Measurements from ENCODE around the gene KLF6.

The KLF6 gene

DNA sequence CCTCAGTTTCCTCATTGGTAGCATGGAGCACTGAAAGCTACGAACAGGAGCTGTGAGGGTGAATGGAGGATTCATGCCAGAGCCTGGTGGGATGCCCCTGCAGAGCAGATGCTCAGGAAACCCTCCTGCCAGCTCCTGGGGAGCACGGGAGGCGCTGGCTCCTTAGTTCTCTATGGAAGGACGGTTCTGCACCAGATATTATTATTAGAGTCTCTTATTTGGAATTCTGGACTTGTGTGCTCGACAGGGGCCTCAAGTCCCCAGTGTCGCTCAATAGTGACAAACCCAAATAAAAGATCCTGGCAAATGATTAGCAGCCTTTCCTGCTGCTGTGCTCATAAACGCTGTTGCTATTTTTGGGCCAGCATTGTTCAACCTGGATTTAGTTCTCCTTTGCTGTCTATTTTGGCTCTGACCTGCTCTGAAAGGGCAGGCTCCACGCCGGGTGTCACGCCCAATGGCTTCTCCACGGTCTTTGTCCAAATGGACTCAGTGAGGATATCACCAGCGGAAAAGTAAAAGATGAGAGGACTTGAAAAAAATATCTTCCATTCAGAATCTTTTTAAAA, 23.0 kb upstream of the KLF6 start:
- H3K79me2 ChIP-seq (ENCODE audit: insufficient read depth, low read length) = no peaks in the 10 kb centered on the region
- no peak overlapping the region for H3K9ac ChIP-seq (ENCODE audit: low read length)
- H4K20me1 ChIP-seq (ENCODE audit: low read depth, low read length) = no peaks in the 10 kb centered on the region
- no peaks in the 10 kb centered on the region for H3K36me3 ChIP-seq (ENCODE audit: low read length)
- no peaks in the 10 kb centered on the region for H3K9me2 ChIP-seq (replicated peaks; ENCODE audit: insufficient read depth, low read length)
- H2AFZ ChIP-seq (ENCODE audit: low read depth, low read length, severe bottlenecking) = no peak overlapping the region
- H3K4me2 ChIP-seq (ENCODE audit: low read depth, low read length, poor library complexity, severe bottlenecking) = no peak overlapping the region
- H3K27ac ChIP-seq (ENCODE audit: low read depth, low read length) = no peak overlapping the region
- H3F3A ChIP-seq (ENCODE audit: insufficient read depth) = no peaks in the 10 kb centered on the region
- TF ChIP-seq, protein P1, sequence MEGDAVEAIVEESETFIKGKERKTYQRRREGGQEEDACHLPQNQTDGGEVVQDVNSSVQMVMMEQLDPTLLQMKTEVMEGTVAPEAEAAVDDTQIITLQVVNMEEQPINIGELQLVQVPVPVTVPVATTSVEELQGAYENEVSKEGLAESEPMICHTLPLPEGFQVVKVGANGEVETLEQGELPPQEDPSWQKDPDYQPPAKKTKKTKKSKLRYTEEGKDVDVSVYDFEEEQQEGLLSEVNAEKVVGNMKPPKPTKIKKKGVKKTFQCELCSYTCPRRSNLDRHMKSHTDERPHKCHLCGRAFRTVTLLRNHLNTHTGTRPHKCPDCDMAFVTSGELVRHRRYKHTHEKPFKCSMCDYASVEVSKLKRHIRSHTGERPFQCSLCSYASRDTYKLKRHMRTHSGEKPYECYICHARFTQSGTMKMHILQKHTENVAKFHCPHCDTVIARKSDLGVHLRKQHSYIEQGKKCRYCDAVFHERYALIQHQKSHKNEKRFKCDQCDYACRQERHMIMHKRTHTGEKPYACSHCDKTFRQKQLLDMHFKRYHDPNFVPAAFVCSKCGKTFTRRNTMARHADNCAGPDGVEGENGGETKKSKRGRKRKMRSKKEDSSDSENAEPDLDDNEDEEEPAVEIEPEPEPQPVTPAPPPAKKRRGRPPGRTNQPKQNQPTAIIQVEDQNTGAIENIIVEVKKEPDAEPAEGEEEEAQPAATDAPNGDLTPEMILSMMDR (IDR thresholded peaks at IDR 0.05; ENCODE audit: insufficient read depth, low read length, poor library complexity, severe bottlenecking) = no peak
- TF ChIP-seq EZH2phosphoT487 (conservative IDR thresholded peaks at IDR 0.05; ENCODE audit: low read length) = no peak
- no peaks in the 10 kb centered on the region for H3K9me3 ChIP-seq (ENCODE audit: insufficient read depth, low read length)
- H3K27me3 ChIP-seq (ENCODE audit: low read length) = no peaks in the 10 kb centered on the region
- H3K4me3 ChIP-seq (ENCODE audit: insufficient read depth, low read length, poor library complexity, severe bottlenecking) = no peak overlapping the region

DNA sequence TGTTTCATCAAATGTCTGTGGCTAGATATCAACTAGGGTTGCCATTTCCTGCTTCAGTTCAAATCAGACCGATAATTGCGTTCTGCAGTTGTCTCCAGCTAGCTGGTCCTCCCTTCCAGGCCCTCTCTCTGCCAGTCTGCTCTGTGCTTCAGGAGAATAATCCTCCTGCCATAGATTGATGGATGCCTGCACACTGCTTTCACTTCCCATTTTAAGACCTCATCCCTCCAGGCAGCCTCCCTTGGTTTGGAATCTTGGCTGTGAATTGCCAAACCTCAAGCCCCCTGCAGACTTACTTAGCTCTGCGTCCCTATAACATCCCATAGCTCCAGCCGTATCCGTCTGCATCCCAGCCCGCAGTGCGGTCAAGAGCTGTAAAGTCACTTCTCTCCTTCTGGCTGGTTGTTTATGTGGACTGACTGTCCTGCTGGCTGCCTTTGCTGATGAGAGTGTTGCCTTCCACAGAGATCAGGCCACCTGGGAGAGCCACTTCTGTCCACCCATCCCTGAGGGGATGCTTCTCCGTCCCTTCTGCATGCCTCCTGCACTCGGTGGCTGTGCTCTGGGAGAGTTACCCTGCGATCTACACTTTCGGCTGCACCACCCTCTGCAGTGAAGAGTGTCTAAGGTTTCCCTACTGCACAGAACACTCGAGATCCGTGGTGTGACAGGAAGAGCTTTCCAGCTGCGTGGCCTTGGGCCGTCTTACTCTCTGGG, 22.4 kb upstream of the KLF6 start:
- Histone ChIP-seq H3K36me3 (ENCODE audit: low read length) (no peaks in the 10 kb centered on the region), H3F3A (ENCODE audit: insufficient read depth) (no peaks in the 10 kb centered on the region), H3K9me2 (replicated peaks; ENCODE audit: insufficient read depth, low read length) (no peaks in the 10 kb centered on the region), H3K4me3 (ENCODE audit: insufficient read depth, low read length, poor library complexity, severe bottlenecking) (no peak overlapping the region), H4K20me1 (ENCODE audit: low read depth, low read length) (no peaks in the 10 kb centered on the region), H3K9ac (ENCODE audit: low read length) (no peak overlapping the region), H3K9me3 (ENCODE audit: insufficient read depth, low read length) (no peaks in the 10 kb centered on the region), H2AFZ (ENCODE audit: low read depth, low read length, severe bottlenecking) (no peak overlapping the region), H3K27ac (ENCODE audit: low read depth, low read length) (no peak overlapping the region), H3K79me2 (ENCODE audit: insufficient read depth, low read length) (no peaks in the 10 kb centered on the region), H3K27me3 (ENCODE audit: low read length) (no peaks in the 10 kb centered on the region), H3K4me2 (ENCODE audit: low read depth, low read length, poor library complexity, severe bottlenecking) (no peak overlapping the region)
- TF ChIP-seq, protein P1 (IDR thresholded peaks at IDR 0.05; ENCODE audit: insufficient read depth, low read length, poor library complexity, severe bottlenecking) = no peak
- TF ChIP-seq EZH2phosphoT487 (conservative IDR thresholded peaks at IDR 0.05; ENCODE audit: low read length) = no peak

DNA sequence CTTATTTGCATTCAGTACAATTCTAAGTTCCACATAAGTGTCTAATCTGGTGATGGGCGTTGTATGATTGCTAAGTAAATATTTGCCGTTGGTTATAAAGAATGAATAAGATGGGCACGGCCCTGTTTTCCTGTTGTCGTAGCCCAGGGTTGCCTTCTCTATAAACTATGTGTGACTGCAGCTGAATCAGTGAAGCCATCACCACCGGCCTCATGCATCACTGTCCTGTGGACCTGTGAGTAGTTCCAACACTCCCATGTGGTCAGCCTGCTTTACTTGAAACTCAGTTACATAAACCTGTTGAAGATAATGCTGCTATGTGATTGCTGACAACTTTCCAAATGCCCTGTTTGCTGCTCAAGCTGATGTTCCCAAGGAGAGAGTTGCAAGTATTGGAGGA, 21.6 kb upstream of the KLF6 start:
- Histone ChIP-seq H3K27me3 (ENCODE audit: low read length) (no peaks in the 10 kb centered on the region), H3K9me2 (replicated peaks; ENCODE audit: insufficient read depth, low read length) (no peaks in the 10 kb centered on the region), H3K4me3 (ENCODE audit: insufficient read depth, low read length, poor library complexity, severe bottlenecking) (no peak overlapping the region), H3K79me2 (ENCODE audit: insufficient read depth, low read length) (no peaks in the 10 kb centered on the region), H3K27ac (ENCODE audit: low read depth, low read length) (no peak overlapping the region), H3F3A (ENCODE audit: insufficient read depth) (no peaks in the 10 kb centered on the region), H4K20me1 (ENCODE audit: low read depth, low read length) (no peaks in the 10 kb centered on the region), H3K36me3 (ENCODE audit: low read length) (no peaks in the 10 kb centered on the region), H3K4me2 (ENCODE audit: low read depth, low read length, poor library complexity, severe bottlenecking) (no peak overlapping the region), H3K9ac (ENCODE audit: low read length) (no peak overlapping the region), H2AFZ (ENCODE audit: low read depth, low read length, severe bottlenecking) (no peak overlapping the region), H3K9me3 (ENCODE audit: insufficient read depth, low read length) (no peaks in the 10 kb centered on the region)
- TF ChIP-seq, protein P1 (IDR thresholded peaks at IDR 0.05; ENCODE audit: insufficient read depth, low read length, poor library complexity, severe bottlenecking) = no peak
